GM18520 (cell line): ENCODE results near the gene MAP3K1.
"Not testable (repeated sequence)": the region's sequence is repeated elsewhere in the genome, so short reads cannot be mapped to it uniquely, and the experiment has no call there.

Experiments
- ATAC-seq: cut with Tn5 transposase; IDR thresholded peaks from one replicate; pipeline ENCODE4 v1.9.1; 2021; ENCODE audit not compliant: unreplicated experiment

MAP3K1 gene

DNA sequence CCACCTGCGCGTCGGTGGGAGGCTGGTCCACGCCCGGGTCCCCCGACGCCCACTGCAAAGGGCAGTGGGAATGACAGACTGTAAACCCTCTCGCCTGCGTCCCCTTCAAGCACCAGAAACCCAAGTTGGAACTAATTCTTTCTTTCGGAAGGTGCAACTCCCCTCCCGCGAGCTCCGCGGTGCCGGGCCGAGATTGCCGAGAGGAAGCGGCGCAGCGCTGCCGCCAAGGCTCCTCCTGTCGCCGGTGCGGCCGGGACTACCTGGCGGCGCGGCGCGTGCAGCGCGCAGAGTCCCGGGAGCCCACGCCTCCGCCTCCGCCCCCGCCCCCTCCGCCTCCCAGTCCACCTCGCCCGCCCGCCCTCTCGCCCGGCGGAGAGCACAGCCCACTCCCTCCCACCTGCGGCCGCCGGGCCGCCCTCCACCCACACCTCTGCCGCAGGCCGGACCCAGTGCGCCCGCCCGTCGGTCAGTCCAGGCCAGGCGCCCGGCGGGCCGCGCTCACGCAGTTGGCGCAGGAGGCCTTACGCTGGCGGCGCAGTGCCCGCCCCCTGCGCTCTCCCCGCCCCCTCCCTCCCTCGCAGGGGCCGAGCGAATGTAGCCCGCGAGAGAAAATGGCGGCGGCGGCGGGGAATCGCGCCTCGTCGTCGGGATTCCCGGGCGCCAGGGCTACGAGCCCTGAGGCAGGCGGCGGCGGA is at the start of gene MAP3K1:
MAP3K1 (plus strand) TSS at position 587 of the 695 bp plus-strand sequence; CDS start at position 612, 25 bp downstream.
- ATAC-seq = peak; percentile 52

DNA sequence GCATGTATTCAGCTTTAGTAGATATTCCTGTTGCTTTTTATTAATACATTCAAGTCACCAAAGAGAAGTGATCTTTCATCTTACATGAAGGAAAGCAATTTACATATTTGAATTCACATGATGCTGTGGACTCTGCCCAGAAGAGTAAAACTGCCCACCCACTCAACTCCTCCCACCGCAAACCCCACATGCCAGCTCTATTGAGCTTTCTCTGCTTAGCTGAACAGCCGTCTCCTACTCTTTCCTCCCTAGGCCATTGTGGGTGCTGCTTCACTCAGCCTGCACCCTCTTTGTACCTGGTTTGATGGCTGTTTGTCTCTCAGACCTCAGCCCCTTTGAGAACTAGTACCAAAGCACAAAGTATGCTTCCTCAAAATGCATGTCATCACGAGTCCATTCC is 48.4 kb upstream of the MAP3K1 start:
- no peak for ATAC-seq

DNA sequence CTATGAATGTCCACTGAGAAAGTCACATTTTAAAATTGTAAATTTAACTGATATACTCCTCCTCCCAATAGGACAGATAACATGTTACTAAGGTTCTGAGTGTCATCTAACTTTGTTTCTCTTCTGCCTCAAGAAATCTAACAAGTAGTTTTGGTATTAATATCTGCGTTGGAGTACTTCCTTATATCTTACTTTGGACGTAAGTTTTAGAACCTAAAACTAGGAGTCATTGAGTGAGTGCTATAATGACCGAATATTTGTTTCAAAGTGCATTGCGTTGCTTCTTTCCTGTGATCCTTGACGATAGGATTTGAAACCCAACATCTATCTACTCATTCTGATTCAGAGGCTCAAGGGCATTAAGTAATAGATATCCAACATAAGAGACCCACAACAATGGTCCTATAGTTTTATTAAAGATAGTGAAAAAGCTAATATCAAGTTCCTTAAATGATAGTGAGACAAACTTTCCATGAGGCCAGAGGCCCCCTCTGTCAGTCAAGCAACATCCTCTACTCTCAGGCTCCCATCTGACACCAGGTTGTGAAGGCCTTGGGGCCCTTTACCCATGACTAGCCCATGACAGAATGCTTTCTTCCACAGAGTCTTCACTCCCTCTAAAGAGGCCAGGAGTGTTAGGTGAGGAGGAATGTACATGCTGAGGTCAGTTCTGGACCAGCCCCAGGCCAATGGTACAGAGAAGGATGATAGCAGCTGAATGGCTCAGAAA is 45.3 kb upstream of the MAP3K1 start:
- no peak for ATAC-seq

DNA sequence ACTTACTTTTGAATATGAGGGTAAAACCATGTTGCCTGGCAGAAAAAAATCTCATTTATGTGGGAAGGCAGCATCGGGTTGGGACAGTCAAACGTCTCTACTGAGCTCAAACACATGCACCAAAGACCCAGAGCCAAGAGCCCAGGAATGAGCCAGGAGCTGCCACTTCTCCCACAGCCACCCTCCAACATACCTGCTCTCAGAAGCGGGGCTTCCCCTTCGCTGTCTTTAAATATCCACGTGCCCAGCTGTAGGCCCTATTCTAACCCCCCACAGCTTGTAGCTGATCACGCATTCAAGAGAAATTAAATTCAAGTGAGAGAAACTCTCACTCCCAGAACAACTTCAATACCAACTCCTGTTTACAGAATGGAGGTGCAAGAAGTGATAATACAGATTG is 42.6 kb upstream of the MAP3K1 start:
- no peak for ATAC-seq

- no peak for ATAC-seq
Measured at GRCh38 chr5:56774957-56775356, 40.4 kb upstream of the MAP3K1 start.

- ATAC-seq = not testable (repeated sequence)
Measured at GRCh38 chr5:56776212-56776846, 39.0 kb upstream of the MAP3K1 start.

GRCh38 chr5:56783261-56783660 is 32.1 kb upstream of the MAP3K1 start:
- ATAC-seq = no peak

GRCh38 chr5:56786346-56786745 is 29.0 kb upstream of the MAP3K1 start:
- ATAC-seq = no peak

DNA sequence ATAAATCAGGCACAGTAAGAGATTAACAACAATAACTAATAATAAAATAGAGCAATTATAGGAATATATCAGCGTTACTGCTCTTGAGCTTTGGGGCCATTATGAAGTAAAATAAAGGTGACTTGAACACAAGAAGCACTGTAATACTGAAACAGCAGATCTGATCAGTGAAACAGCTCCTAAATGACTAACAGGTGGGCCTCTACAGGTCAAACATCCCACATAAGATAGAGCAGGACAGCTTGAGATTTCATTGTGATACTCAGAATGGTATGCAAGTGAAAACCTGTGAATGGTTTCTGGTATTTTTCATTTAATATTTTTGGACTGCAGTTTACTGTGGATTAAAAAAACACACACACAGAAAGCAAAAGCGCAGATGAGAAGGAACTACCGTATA is 24.0 kb upstream of the MAP3K1 start:
- no peak for ATAC-seq

DNA sequence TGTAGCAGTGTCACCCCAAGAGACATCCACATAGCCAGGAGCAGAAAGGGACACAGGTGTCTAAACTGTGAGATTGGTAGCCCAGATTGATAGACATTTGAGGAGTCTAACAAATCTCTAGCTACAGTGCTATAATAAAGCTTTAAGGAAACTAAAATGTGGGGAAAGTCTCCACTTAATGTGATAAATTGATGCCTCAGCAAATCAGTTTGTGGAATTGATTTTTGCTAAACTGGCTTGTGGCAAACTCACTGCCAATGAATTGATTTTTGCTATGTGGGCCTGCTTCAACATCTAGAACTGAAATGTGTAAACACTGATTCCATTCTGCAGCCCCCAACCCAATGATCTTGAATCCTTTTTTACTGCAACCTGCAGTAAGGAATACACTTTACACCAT is 16.8 kb upstream of the MAP3K1 start:
- ATAC-seq = no peak

DNA sequence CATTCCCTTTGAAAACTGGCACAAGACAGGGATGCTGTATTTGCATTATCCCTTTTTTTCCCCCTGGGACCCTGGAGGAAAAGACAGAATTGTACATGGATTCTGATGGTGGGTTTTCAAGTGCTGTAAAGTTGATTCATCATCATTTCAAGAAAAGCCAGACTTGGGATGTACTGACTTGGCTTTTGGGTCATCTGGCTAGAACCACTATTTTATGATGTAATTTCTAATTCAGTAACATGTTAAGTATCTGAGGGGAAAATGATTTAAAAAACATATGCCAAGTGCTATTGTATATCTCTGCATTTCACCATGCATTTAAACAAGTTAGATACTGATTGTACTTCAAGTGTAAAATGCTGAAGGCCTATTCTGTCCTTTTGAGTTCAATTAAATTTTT is 15.2 kb upstream of the MAP3K1 start:
- no peak for ATAC-seq

GRCh38 chr5:56801256-56801655 is 14.1 kb upstream of the MAP3K1 start:
- no peak for ATAC-seq

- ATAC-seq = no peak
Measured at GRCh38 chr5:56802205-56802604, 13.1 kb upstream of the MAP3K1 start.

- no peak for ATAC-seq
Measured at GRCh38 chr5:56803025-56803424, 12.3 kb upstream of the MAP3K1 start.

DNA sequence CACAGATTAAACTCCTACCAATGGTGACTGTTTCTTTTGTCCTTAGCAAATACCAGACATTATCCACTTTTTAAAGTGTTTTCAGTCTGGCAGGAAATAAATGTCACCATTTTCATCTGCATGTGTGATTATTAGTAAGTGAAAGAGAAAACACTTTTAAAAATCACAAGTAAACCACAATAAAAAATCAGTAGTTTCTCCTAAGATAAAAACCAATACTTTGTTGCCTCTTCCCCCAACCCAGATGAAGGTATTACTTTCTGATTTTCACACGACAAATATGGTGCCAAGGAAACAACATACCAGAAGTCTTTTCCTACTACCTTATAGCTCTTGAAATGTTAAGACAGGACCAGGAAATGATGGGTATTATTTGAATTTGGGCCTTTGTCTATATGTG is 11.5 kb upstream of the MAP3K1 start:
- no peak for ATAC-seq

GRCh38 chr5:56807679-56808078 is 7.7 kb upstream of the MAP3K1 start:
- ATAC-seq = no peak

DNA sequence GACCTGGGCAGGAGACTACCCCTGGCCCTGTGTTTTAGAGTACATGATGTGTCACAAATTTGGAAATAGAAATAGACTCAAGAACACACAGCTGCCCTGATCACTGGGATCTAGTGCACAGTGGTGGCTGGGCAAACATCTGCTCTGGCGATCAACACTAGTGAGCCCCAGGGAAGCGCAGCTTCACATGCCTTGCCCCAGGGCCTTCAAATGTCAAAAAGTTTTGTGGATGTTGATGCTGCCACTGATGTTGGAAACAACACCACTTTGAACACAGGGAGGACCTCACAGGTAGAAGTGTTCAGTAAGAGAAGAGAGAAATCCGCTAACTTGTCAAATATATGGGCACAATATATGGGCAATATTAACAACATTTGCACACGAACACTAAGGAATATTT is 7.1 kb upstream of the MAP3K1 start:
- ATAC-seq = no peak

DNA sequence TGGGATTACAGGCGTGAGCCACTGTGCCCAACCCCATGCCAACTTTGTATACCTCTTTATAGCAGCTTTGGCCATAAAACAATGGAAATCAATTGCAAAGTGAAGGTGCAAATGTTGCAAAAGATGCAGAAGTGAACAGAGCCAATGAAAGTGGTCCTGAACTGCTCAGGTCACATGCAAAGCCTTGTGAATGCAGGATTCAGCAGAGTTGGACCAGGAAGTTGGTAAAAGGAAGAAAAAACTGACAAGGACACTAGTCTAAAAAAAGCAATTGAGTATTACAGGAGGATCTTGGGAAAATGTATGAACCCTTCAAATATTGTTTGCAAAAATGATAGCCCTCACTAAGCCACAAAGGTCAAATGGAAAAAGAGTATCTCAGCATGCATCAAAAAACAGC is 4.5 kb upstream of the MAP3K1 start:
- no peak for ATAC-seq

DNA sequence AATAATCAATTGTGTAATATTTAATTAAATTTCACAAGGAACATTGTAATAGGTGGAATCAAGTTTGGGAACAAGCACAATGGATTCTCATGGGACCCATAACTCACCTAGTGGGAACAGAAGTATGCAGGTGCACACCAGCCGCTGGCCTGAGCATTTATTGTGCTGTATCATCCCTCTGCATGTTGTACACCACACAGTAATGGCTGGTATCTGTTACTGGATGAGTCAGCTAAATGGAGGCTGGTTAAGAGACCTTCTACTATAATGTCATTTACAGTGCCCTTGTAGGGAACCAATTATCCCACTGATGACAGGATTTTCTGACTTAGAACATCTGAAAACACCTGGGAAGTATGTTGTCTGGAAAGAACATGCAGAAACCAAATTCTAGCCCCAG is 3.2 kb upstream of the MAP3K1 start:
- no peak for ATAC-seq

DNA sequence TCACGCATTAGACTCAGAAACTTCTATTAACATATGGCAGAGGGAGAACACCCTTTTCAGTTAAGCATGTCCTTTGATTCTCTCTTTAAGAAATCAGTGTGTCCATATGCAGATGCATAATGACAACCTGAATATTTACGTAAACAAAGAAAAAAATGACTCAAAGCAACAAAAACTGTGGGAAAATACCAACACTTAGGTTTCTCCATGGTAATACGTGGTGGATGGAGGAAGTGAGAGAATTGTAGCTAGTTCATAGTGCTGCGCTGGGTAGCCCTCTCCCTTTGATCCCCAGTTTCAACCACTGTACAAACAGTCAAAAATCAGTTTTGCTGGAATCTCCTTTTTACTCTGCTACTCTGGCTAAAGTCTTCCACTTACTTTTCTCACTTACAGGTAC is 2.0 kb upstream of the MAP3K1 start:
- ATAC-seq = no peak

GRCh38 chr5:56814361-56814962 is 887 bp upstream of the MAP3K1 start:
- no peak for ATAC-seq
